Measurements from ENCODE around the gene RPL13. TPM values are rescaled to one million over a fixed set of nuclear protein-coding genes. Genes with fewer than 3 reads are reported as not detected.

Gene RPL13
- total RNA-seq, 1 experiment from 2014 or later: 2,032 TPM

- DNase-seq (ENCODE audit: low read depth): peak; percentile 41
Observed at GRCh38 chr16:89598199-89598598, 37.7 kb downstream of the RPL13 start.

- DNase-seq (ENCODE audit: low read depth): peak; percentile 26
Observed at GRCh38 chr16:89599451-89599858, 39.0 kb downstream of the RPL13 start.

- no peak for DNase-seq (ENCODE audit: low read depth)
Observed at GRCh38 chr16:89599902-89600301, 39.4 kb downstream of the RPL13 start.

GRCh38 chr16:89600427-89600826, 39.9 kb downstream of the RPL13 start:
- DNase-seq (ENCODE audit: low read depth): no peak

- DNase-seq (ENCODE audit: low read depth): peak; percentile 45
Observed at GRCh38 chr16:89600956-89601355, 40.5 kb downstream of the RPL13 start.

- DNase-seq (ENCODE audit: low read depth): no peak
Observed at GRCh38 chr16:89601906-89602272, 41.4 kb downstream of the RPL13 start.

GRCh38 chr16:89602273-89602951, 41.9 kb downstream of the RPL13 start:
- peak; percentile 85 for DNase-seq (ENCODE audit: low read depth)

- DNase-seq (ENCODE audit: low read depth): no peak
Observed at GRCh38 chr16:89602952-89603590, 42.6 kb downstream of the RPL13 start.

- no peak for DNase-seq (ENCODE audit: low read depth)
Observed at GRCh38 chr16:89604764-89605163, 44.3 kb downstream of the RPL13 start.

- no peak for DNase-seq (ENCODE audit: low read depth)
Observed at GRCh38 chr16:89605186-89605970, 44.9 kb downstream of the RPL13 start.

- no peak for DNase-seq (ENCODE audit: low read depth)
Observed at GRCh38 chr16:89606006-89606405, 45.5 kb downstream of the RPL13 start.

- DNase-seq (ENCODE audit: low read depth): no peak
Observed at GRCh38 chr16:89607453-89607852, 47.0 kb downstream of the RPL13 start.

- DNase-seq (ENCODE audit: low read depth): peak; percentile 21
Observed at GRCh38 chr16:89607937-89608740, 47.7 kb downstream of the RPL13 start.

- DNase-seq (ENCODE audit: low read depth): no peak
Observed at GRCh38 chr16:89610108-89610453, 49.6 kb downstream of the RPL13 start.

GRCh38 chr16:89612415-89613166, 52.1 kb downstream of the RPL13 start:
- no peak for DNase-seq (ENCODE audit: low read depth)

- DNase-seq (ENCODE audit: low read depth): peak; percentile 37
Observed at GRCh38 chr16:89613231-89613953, 52.9 kb downstream of the RPL13 start, which contains the start of gene DPEP1. TSS of gene DPEP1 (plus strand) at chr16:89613642. CDS start at chr16:89630411, 16,769 bp downstream.

GRCh38 chr16:89613954-89614459, 53.5 kb downstream of the RPL13 start:
- no peak for DNase-seq (ENCODE audit: low read depth)
